Mononuclear cell (primary cell): ENCODE data around the gene PRKCB. TPM values are rescaled to one million over a fixed set of nuclear protein-coding genes. Genes with fewer than 3 reads are reported as not detected.

Experiments
- H3K27me3 ChIP-seq: 2 replicates; pipeline ENCODE4 v1.6.0; 2011; ENCODE audit warnings: low read length, control low read depth; ENCODE audit not compliant: insufficient read depth
- H3K4me1 ChIP-seq: 2 replicates; pipeline ENCODE4 v1.5.1; 2011; ENCODE audit warnings: mild to moderate bottlenecking, low read length, control low read depth; ENCODE audit not compliant: insufficient read depth
- H3K4me3 ChIP-seq: 2 replicates; pipeline ENCODE4 v1.5.1; 2011; ENCODE audit warnings: mild to moderate bottlenecking, low read length, moderate library complexity
- H3K9me3 ChIP-seq: 2 replicates; pipeline ENCODE4 v1.5.1; 2011; ENCODE audit warnings: low read depth, mild to moderate bottlenecking, control low read depth, low read length
- total RNA-seq: library from RNA; depleted of rRNA; stranded (reverse); fragments of >200 nt; gene quantifications from one replicate; pipeline ENCODE4 v1.2.3, GENCODE V29; 2012

PRKCB gene
- total RNA-seq, 1 donor = 110 TPM

DNA sequence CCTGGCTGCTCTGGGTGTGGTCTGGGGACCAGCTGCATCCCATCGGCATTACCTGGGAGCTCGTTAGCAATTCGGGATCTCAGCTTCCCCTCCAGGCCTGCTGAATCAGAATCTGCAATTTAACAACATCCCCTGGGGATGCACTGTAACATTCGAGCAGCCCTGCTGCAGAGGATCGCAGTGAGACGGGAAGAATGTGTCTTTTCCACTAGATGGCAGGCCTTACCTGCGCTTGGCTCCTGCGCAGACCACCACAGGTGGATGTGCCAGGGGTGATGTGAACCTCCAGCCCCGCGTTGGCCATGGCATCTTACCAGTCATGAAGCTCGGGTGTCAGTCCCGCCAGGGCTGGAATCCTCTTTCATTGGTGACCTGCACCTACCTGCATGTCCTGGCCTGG, 209.9 kb downstream of the PRKCB start:
- Histone ChIP-seq H3K4me1 (no peaks in the 10 kb centered on the region), H3K9me3 (no peaks in the 10 kb centered on the region), H3K4me3 (no peak overlapping the region), H3K27me3 (no peaks in the 10 kb centered on the region)

DNA sequence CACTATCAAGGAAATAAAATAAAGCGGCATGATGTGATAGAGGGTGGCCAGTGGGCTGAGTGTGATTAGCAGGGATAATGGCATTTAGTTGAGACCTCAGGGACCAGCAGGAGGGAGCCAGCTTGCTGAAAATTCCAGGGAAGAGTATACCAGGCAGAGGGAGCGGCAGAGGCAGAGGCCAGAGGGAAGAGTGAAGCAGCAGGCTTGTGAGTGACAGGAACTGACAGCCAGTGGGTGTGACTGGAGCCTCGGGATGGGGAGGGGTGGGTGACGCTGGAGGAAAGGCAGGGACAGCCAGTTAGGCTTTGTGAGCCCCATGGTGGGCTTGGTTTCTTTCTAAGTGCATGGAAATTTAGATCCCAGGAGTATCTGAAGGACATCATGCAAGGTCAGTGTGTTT, 210.7 kb downstream of the PRKCB start:
- Histone ChIP-seq H3K27me3 (no peaks in the 10 kb centered on the region), H3K9me3 (no peaks in the 10 kb centered on the region), H3K4me1 (no peaks in the 10 kb centered on the region), H3K4me3 (no peak overlapping the region)

DNA sequence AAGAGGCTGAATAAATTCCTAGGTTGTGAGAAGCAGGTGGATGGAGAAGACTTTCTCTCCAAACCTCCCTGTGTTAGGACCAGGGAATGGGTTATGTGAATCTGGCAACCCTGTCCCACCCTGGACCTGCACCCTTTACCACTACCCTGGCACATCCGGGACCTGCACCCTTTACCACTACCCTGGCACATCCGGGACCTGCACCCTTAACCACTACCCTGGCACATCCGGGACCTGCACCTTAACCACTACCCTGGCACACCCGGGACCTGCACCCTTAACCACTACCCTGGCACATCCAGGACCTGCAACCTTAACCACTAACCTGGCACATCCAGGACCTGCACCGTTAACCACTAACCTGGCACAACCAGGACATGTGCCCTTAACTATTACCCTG, 213.3 kb downstream of the PRKCB start:
- no peaks in the 10 kb centered on the region for H3K9me3 ChIP-seq
- no peak overlapping the region for H3K4me3 ChIP-seq
- H3K27me3 ChIP-seq = no peaks in the 10 kb centered on the region
- H3K4me1 ChIP-seq = no peaks in the 10 kb centered on the region

DNA sequence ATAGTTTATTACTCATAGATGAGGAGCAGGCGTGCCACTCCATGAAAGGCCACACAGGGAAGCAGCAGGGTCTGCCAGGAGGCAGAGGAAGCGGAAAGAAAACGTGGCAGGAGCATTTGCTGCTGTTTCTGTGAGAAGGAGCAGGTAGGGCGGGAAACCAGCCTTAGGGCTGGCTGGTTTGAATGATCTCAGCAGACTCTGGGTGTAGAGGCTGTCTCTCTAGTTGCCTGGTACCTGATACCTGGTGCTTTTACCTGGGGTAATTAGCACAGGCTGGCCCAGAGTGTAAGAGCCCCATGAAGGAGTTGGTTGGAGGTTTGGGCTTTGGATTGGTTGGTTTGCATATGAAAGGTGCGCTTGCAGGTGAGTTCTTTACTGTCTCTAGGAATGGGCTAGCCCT, 215.3 kb downstream of the PRKCB start:
- no peaks in the 10 kb centered on the region for H3K27me3 ChIP-seq
- no peaks in the 10 kb centered on the region for H3K9me3 ChIP-seq
- no peak overlapping the region for H3K4me3 ChIP-seq
- H3K4me1 ChIP-seq = no peaks in the 10 kb centered on the region

- no peaks in the 10 kb centered on the region for H3K4me1 ChIP-seq
- no peaks in the 10 kb centered on the region for H3K9me3 ChIP-seq
- no peaks in the 10 kb centered on the region for H3K27me3 ChIP-seq
- no peak overlapping the region for H3K4me3 ChIP-seq
Observed at GRCh38 chr16:24052329-24053098, 216.7 kb downstream of the PRKCB start.

- H3K9me3 ChIP-seq = no peaks in the 10 kb centered on the region
- H3K27me3 ChIP-seq = no peaks in the 10 kb centered on the region
- no peaks in the 10 kb centered on the region for H3K4me1 ChIP-seq
- no peak overlapping the region for H3K4me3 ChIP-seq
Observed at GRCh38 chr16:24053099-24053946, 217.5 kb downstream of the PRKCB start.

DNA sequence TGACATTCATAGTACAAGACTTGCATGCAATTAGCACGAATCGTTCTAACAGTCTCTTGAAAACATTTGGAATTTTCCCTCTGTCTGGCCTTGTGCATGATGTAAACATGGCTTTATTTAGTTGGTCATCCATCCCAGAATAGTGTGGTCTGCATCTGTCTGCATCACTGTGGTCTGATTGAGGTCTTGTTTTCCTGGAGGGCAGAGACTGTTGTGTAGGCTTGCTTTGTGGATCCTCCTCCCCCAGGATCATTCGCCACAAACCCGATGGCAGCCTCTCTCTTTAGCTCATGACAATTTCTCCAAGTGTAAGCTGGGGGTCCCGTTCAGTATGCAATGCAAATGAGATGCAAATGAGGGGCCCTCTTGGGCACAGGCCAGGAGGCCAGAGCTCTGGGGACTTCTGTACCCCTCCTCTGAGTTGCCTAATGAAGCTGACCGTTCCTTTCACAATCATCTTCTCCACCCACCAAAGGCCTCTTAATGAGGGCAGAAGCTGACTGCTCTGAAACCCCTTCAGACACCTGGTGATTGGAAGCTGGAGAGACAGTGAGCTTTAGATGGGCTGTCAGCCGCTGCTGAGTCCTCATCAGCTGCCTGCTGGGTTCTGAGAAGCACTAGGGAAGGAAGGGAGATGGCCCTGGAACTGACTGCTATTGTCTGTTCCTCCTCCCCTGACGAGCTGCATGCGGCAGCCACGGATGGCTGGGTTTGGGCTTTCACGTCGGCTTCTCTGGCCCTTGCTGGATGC, 219.1 kb downstream of the PRKCB start:
- Histone ChIP-seq H3K9me3 (no peaks in the 10 kb centered on the region), H3K4me1 (no peaks in the 10 kb centered on the region), H3K4me3 (no peak overlapping the region), H3K27me3 (no peaks in the 10 kb centered on the region)

DNA sequence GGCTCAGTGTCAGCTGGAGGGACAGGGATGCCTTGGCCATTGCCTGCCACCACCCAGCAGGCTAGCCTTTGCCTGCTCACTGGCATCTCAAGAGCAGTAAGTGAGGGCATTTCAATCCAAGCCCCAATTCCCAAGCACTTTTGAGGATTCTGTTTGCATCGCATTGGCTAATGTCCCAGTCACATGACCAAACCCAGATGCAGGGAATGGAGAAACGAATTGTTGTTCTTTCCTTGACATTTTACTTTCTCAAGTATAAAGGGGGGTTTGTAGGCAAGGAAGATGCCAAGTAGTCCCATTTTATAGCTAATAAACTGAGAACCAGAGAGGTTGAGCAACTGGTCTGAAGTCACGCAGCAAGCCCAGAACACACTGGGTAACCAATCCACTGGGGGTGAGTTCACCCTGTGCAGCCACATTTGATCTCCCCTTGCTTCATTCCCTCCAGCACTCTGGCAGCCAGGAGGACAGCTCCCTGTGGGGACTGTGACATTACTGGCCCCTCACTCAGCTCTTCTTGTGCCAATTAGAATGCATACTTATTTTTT, 226.6 kb downstream of the PRKCB start:
- Histone ChIP-seq H3K27me3 (no peaks in the 10 kb centered on the region), H3K4me1 (no peaks in the 10 kb centered on the region), H3K4me3 (no peak overlapping the region), H3K9me3 (no peaks in the 10 kb centered on the region)

DNA sequence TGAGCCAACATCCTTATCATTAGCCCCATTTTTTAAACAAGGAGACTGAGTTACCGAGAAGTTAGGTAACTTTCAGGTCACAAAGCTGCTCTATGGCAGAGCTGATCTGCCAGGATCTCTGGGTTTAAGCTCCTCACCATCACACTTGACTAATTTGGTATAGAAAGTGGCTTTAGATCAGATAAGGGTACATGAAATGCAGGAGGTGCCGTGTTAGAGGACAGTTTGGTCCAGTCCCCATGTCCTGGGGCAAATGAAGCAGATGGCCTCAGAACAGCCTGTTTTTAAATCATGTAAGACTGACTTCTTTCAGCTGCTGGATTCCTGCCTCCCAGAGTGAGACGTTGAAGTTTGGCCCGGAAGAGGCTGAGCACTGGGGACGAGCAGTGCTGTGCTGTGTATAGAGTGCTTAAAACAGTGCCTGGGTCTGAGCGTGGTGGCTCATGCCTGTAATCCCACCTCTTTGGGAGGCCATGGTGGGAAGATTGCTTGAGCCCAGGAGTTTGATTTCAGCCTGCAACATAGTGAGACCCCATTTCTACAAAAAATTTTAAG, 233.3 kb downstream of the PRKCB start:
- H3K27me3 ChIP-seq = no peaks in the 10 kb centered on the region
- peaks cover 21% of the 10 kb centered on the region for H3K4me1 ChIP-seq
- no peaks in the 10 kb centered on the region for H3K9me3 ChIP-seq
- H3K4me3 ChIP-seq = no peak overlapping the region

- Histone ChIP-seq H3K4me1 (peaks cover 35% of the 10 kb centered on the region), H3K4me3 (no peak overlapping the region), H3K27me3 (no peaks in the 10 kb centered on the region), H3K9me3 (no peaks in the 10 kb centered on the region)
Observed at GRCh38 chr16:24070851-24071250, 235.1 kb downstream of the PRKCB start.

GRCh38 chr16:24071666-24072360, 236.0 kb downstream of the PRKCB start:
- no peaks in the 10 kb centered on the region for H3K9me3 ChIP-seq
- H3K27me3 ChIP-seq = no peaks in the 10 kb centered on the region
- peaks cover 42% of the 10 kb centered on the region for H3K4me1 ChIP-seq
- H3K4me3 ChIP-seq = no peak overlapping the region

- Histone ChIP-seq H3K27me3 (no peaks in the 10 kb centered on the region), H3K4me1 (peaks cover 42% of the 10 kb centered on the region), H3K4me3 (no peak overlapping the region), H3K9me3 (no peaks in the 10 kb centered on the region)
Observed at GRCh38 chr16:24073321-24073720, 237.5 kb downstream of the PRKCB start.

DNA sequence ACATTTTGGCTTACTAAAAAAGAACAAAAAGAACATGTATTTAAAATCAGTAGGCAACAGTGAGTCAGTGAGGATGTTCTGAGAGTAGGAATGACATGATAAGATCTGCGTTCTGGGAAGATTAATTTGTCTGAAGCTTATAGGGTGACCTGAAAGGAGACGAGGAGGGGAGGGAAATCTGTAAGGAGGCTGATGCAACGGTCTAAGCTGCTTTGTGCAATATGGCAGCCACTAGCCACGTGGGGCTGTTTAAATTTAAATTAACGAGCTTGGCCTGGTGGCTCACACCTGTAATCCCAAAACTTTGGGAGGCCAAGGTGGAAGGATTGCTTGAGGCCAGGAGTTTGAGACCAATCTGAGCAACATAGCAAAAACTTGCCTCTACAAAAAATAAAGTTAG, 238.8 kb downstream of the PRKCB start:
- H3K4me1 ChIP-seq = peaks cover 42% of the 10 kb centered on the region
- no peak overlapping the region for H3K4me3 ChIP-seq
- no peaks in the 10 kb centered on the region for H3K27me3 ChIP-seq

GRCh38 chr16:24075302-24075701, 239.5 kb downstream of the PRKCB start:
- Histone ChIP-seq H3K9me3 (no peaks in the 10 kb centered on the region), H3K27me3 (no peaks in the 10 kb centered on the region), H3K4me3 (no peak overlapping the region), H3K4me1 (peaks cover 42% of the 10 kb centered on the region)

More for the DNA sequence above, 238.8 kb downstream of the PRKCB start:
- no peaks in the 10 kb centered on the region for H3K9me3 ChIP-seq
